NCI-H345 treated with DMSO at 0.1 percent for 48 hours (cell line): ENCODE measurements around the gene ADIPOR2.
"Not testable (repeated sequence)": the region's sequence is repeated elsewhere in the genome, so short reads cannot be mapped to it uniquely, and the experiment has no call there.

ENCODE experiments used
- DNase-seq: peaks from one replicate; lab custom pipeline; 2025; ENCODE audit not compliant: unreplicated experiment; lab: John Stamatoyannopoulos, UW

Gene ADIPOR2

DNA sequence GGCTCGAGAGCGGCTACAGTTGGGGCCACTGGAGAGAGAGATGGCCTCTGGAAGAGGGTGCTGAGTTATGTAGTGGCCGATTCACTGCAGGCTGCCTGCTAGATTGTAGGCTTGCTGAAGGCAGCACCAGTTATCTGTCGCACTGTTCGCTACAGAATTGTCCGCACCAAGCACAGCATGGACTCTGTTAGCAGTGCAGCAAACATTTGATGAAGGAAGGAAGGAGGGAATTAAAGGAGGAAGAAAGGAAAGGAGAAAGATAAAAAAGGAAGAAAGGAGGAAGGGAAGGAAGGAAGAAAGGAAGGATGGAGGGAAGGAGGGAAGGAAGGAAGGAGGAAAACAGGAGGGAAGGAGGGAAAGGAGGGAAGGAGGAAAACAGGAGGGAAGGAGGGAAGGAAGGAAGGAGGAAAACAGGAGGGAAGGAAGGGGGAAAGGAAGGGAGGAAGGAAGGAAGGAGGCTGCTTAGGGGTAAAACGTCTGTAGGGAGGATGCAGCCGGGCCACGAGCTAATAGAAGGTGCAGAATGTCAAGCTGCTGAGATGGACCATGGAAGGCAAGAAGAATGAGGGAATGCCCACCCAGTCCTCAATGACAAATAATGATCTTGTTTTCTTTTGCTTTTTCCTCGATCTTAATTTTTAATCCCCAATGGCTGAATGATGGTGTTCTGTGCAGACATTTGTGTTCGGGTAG, 27.3 kb upstream of the ADIPOR2 start:
- no peak for DNase-seq

DNA sequence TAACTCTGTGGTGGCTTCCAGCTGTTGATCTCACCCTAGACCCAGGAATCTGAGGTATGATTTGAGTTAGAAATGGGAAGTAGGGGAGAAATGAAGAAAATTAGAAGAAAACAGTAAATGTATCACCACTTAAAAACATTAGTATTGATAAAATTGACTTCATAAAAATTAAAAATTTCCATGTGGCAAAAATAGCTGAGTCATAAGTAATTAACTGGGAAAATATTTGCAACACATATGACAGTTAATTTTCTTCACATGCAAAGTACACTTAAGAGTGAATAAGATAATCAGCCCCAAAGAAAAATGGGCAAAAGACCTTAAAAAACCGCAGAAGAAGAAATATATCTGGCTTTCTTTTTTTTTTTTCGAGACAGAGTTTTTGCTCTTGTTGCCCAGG, 25.5 kb upstream of the ADIPOR2 start:
- no peak for DNase-seq

DNA sequence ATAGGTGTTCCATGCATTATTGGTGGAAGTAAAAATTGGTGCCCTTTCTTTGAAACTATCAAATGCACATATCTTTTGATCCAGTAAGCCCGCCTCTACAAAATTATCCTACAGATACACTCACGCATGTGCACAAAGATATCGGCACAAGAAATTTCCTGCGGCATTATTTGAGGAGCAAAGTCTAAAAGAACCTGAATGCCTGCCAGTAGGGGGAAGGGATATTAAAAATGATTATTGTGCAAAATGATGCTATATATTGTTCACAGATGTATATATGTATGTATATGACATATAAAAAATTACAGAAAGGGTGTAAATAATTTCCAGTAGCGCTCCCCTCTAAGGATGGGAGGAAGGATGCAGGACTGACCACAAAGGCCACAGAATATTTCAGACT, 24.7 kb upstream of the ADIPOR2 start:
- no peak for DNase-seq

DNA sequence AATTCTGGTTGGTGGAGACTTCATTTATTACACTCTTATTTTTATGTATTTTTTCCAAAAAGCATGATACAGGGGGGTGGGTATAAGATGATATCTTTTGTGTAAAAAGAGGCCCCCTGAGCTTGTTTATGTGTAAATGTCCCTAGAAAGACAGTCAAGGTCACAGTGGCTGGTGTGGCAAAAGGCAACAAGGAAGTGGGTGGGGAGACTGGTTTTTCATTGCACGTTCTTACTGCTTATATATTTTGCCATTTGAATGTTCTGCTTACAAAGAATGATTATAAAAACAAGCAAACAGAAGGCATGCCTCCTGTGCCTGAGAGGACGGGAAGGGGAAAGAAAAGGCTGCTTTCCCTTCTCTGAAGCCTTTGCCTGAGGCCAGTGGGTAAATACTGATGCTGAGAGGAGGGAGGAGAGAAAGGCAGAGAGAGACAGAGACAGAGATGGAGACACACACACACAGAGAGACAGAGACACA, 24.1 kb upstream of the ADIPOR2 start:
- no peak for DNase-seq

DNA sequence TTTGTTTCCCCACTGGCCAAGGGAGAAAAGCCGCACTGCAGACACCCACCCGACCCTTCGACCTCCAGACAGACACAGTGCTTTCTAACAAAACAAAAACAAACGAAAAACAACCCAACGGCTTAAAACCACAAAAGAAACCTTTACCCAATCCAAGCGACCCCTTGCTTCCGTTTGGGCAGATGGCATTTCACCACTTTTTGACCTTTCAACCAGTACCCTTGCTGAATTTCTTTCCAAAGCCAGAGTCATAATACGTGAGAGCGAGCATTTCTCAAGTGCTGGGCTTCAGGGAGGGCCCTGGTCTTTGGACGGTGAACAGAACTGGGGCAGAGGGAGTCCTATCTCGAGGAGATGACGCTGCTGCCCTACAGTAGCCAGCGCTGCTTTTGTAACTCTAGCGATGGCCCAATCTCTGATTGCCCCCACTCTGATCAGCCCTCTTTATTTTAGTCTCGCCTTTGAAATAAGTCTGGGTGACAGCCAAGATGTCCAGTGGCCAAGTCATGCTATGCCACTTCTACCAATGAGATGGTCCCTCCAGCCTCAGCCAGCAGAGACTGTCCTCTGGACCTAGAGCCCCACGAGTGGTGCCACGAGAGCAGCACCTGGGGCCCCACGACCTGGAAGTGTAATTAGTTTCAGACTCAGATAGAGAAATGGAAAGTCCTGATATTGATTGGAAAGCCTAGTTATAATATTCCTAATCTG, 21.9 kb upstream of the ADIPOR2 start:
- DNase-seq = no peak

DNA sequence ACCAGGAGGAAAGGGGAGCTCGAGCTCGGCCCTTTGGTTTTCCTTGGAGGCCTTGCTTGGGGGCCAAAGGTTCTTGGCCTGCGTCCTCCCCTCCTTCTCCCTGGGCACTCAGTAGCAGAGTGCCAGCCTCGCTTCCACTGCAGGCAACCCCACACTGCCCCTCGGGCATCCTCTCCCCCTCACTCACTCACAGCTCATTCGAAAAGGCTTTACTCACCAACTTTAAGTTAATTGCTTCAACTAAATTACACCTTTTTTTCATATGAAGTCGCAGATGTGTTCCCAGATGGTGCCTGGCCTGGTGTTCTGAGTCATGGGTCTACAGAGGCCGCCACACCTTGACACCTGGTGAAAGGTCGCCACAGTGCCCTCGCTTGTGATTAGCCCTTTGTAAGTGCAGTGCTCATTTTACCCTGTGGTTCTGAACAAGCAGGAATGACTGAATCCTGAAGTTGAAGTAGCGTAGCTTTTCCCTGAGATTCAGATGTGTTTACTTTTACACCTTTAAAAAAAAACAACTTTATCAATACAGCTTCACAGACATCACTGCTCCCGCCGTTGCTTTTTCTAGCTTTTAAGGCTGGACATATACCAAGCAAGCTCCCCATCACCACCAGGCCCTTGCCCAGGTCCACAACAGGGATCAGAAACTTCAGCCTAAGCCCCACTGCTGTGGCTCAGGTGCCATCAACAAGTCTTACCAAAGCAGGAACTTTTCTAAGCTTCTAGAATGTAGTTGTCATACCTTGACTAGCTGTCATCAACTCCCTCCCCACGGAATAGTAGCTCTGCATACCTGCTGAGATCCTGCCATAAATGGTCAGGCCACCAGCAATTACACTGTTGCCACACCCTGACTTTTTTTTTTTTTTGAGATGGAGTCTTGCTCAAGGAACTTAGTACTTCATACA, 20.3 kb upstream of the ADIPOR2 start:
- no peak for DNase-seq

DNA sequence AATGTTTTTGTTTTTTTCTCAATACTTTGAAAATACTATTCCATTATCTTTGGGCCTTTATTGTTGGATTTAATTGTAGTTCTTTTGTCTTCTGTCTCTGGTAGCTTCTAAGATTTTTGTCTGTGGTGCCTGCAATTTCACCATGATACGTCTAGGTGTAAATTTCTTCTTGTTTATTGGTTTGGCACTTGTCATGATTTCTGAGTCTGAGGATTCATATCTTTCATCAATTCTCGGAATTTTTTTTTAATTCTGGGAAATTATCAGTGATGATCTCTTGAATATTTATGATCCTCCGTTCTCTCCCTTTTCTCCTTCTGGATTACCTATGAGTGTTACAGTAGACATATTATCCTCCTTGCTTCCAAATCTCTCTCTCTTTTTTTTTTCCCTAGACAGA, 14.8 kb upstream of the ADIPOR2 start:
- DNase-seq = no peak

DNA sequence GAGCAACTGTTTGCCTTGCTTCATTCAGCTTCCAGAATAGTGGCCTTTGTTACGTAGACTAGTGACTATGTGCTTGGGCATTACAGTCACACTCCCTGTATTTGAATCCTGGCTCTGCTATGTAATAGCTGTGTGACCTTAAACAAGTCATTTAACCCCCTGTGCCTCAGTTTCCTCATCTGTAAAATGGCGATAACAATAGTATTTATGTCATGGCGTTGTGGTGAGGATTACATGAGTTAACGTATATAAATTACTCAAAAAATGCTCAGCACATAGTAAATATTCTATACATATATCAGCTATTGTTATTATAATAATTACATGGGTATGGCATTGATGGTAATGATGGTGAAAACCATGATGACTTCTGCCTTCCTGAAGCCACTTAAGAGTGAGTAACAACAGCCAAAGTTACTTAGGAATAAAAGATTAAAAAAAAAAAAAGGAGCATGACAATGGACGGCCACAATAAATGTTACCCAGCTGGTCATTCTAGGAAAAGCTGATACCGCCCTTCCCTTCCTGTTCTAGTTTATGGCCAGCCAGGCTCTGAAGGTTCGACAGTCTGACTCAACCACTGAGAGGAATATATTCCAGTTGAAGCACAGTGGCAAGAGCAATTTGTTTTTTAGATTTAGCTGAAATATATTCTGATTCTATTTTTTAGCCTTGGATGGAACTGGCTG, 9.9 kb upstream of the ADIPOR2 start:
- DNase-seq = no peak

DNA sequence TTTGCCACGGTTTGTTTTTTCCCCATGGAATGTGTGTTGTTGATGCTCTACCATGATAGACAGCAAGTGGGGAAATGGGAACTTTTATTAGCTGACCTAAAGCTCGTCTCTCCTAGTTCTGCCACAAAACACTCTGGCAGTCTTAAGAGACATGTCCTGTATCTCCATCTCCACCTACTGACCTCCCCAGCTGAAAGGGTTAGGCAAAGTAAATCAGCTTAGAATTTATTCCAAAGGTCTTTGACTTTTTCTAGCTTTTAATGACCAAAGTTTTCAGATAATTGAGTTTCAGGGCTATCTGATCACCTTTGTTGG, 9.4 kb upstream of the ADIPOR2 start:
- no peak for DNase-seq

DNA sequence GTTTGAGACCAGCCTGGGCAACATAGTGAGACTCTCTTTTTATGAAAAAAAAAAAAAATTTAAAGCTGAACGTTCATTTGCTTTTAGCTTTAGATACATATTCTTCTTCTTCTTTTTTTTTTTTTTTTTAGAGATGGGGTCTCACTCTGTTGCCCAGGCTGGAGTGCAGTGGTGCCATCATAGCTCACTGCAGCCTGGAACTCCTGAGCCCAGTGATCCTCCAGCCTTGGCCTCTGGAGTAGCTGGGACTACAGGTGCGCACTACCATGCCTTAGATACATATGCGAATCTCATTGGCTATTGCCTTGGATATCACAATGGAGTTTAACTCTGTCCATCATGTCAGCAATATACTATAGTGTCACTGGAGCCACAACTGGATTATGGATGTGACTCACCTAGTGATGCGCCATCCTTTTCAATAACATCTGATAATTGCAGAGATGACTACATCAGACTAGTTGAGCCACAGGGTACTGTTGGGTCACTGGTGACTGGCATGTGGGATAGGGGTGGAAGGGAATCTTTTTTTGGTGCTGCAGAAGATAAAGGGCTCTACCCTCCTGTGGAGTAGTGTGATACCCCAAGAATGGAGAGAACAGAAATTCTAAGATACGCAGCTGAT, 2.7 kb upstream of the ADIPOR2 start:
- no peak for DNase-seq

DNA sequence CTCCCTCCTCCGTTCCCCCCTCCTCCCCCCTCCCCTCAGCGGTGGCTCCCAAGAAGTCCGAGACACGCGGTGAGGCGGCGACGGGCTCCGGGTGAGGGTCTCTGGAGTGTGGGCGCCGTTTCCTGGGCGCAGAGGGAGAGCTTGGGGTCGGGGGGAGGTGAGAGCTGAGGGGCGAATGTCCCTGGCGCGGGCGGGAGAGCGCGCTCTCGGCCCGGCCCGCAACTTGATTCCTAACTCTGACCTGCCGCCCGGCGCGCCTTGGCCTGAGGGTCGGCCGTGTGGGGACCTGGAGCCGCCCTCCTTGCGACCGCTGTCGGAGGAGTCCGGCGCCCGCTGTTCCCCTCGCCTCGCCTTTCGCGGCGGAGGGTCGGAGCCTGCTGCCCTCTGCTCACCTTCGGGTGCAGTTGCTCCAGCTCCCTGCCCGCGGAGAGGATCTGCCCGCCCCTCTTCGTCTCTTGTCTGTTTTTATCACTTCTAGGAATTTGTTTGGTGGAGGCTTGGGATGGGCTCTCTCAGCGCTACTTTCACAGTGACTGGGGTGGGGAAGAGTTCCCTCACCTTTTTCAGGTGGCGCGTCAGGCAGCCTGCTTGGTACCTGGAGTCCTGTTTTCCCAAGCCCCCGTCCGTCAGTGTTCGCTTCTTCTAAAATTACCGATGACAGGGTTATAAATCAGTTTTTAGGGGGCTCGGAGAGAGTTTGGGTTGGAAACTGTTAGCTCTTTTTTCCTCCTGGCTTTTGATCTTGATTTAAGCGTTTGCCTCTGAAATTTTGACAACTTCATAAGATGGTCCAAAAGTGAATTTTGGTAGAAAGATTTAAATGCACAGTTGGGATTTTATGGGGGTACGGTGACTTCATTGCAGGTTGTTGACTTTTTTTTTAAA, 495 bp downstream of the ADIPOR2 start:
- peak; percentile 34 for DNase-seq

DNA sequence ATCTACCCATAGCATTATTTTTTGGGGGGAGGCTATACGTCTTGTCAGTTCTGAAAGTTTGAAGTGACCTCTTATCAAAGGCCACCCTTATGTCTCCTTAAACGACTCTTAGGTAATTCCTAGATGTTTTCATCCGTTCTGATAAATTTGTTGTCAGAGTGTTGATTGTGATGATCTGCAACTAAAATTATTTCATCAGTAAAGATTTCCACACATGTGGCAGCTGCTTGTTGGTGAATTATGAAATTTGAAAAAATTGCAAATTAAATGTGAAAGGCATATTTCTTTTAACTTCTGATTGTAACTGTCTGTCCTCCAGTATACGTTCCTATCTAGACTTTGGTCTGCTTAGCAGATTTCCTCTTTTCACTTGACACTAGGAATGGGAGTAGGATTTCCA, 1.4 kb downstream of the ADIPOR2 start:
- DNase-seq = no peak

DNA sequence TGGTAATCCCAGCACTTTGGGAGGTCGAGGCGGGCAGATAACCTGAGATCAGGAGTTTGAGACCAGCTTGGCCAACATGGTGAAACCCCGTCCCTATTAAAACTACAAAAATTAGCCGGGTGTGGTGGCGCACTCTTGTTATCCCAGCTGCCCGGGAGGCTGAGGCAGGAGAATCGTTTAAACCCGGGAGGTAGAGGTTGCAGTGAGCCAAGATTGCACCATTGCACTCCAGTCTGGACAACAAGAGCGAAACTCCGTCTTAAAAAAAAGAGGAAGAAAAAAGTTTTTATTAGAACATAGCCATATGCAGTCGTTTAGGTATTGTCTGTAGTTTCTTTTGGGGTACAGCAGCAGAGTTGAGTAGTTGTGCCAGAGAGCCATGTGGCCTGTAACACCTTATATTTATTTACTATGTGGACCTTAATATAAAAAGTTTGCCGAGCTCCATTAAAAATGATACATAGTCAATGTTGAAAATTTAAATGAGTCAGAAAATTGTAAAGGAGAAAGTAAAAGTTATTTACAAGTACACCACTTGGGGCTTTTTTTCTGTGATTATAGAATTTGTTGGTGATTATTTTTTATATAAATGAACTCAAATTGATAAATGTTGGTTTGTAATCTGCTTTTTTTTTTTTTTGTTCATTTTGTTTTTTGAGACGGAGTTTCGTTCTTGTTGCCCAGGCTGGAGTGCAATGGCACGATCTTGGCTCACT, 2.2 kb downstream of the ADIPOR2 start:
- DNase-seq = no peak

DNA sequence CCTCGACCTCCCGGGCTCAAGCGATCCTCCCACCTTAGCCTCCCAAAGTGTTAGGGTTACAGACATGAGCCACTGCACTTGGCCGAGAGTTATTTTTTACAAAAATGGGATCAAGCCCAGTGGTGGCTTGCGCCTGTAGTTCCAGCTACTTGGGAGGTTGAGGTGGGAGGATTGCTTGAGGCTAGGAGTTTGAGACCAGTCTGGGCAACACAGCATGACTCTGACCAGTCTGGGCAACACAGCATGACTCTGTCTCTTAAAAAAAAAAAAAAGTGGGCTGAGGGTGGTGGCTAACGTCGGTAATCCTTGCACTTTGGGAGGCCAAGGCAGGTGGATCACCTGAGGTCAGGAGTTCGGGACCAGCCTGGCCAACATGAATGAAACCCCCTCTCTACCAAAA, 4.2 kb downstream of the ADIPOR2 start:
- DNase-seq = not testable (repeated sequence)

DNA sequence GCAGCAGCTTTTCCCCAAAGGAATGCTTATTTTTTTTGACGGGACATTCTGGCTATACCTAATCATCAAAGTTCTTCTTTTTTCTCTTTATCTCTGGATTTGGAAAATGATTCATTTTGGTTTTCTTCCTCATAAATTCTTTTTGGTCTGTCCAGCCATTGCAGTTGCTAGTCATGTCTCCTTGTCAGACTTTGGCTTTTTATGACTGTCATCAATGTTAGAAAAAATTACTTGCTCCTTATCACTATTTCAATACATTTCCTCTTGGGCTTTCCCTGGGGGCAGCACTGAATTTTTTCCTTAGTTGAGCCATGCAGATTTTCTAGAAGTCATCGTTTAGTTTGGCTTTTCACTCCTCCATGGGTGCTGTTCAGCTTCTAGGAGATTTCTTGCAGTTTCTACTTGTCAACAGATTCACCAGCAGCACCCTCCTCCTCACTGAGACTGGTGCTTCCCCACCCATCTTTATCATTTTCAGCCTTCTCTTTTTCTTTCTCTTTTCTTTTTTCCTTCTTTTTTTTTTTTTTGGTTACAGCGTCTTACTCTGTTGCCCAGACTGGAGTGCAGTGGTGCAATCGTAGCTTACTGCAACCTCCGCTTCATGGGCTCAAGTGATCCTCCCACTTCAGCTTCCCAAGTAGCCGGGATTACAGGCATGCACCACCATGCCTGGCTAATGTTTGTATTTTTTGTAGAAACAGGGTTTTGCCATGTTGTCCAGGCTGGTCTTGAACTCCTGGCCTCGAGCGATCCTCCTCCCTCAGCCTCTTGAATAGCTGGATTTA, 5.2 kb downstream of the ADIPOR2 start:
- no peak for DNase-seq

DNA sequence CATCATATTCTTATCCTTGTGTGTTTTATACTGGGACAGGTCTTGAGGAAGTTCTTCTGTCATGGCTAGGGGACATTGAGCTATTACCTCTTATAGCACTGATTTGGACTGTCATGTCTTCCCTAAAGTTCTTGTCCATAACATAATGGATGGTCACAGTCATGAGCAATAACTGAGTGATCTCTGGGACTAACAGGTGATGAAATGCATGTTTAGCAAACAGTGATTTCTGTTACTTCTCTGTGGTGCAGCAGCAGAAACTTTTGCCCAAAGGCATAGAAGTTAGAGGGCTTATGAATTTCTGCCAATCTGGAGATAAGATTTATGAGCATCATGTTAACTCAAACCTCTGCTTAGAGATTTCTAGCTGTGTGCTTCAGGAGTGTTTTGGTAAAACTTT, 5.9 kb downstream of the ADIPOR2 start:
- no peak for DNase-seq

DNA sequence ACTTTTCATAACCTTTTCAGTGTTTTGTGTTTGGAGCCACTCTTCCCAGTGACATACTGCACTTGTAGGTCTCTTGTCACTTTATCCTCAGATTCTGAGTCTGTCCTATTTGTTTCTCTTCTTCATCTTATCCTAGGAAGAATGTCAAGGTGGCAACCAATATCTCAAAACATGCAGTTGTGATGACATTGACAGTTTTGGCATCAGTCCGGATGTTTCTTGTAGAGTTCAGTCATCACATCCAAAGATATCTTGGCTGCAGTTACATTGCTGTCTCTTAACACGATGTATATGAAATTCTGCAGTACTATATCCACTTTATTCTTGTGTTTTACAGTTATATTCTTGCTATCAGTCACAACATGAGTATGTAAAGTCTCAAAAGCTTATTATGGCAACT, 6.4 kb downstream of the ADIPOR2 start:
- no peak for DNase-seq

DNA sequence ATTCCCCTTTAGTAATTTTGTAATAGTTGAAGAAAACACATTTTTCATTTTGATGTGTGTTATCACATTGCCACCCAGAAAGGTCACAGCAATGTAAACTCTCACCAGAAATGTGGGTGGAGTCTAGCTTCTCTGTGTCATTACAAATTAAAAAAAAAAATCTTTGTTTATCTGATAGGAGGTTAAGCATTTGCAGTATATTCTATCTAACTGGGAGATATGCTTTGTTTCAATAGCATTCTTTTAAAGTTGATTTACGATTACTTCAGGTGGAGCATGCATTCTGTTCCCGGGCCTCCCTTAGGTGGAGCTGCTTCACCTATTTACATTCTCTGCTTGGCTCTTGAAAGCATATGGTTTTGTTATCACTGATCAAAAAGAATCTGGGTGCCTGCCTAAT, 7.8 kb downstream of the ADIPOR2 start:
- DNase-seq = no peak
